Gastroesophageal sphincter (tissue), 3 donors: ENCODE data around the gene TOE1.

ENCODE experiments used
- POLR2AphosphoS5 ChIP-seq: sonication (generic); formaldehyde crosslinking; IDR thresholded peaks from one replicate; pipeline ENCODE4 v1.6.1; 2017; ENCODE audit warnings: antibody characterized with exemption
- TF ChIP-seq, protein P1 (sequence below), 4 experiments: fragments of 200-600 bp in 2 of 4; fragments of 450-650 bp in 2 of 4; sonication (generic) in 1 of 4; IDR thresholded peaks; one replicate each; pipeline ENCODE4 v1.5.1; 2017 to 2019; ENCODE audit warnings: antibody characterized with exemption in 4 of 4, mild to moderate bottlenecking in 2 of 4, moderate library complexity in 2 of 4

DNA sequence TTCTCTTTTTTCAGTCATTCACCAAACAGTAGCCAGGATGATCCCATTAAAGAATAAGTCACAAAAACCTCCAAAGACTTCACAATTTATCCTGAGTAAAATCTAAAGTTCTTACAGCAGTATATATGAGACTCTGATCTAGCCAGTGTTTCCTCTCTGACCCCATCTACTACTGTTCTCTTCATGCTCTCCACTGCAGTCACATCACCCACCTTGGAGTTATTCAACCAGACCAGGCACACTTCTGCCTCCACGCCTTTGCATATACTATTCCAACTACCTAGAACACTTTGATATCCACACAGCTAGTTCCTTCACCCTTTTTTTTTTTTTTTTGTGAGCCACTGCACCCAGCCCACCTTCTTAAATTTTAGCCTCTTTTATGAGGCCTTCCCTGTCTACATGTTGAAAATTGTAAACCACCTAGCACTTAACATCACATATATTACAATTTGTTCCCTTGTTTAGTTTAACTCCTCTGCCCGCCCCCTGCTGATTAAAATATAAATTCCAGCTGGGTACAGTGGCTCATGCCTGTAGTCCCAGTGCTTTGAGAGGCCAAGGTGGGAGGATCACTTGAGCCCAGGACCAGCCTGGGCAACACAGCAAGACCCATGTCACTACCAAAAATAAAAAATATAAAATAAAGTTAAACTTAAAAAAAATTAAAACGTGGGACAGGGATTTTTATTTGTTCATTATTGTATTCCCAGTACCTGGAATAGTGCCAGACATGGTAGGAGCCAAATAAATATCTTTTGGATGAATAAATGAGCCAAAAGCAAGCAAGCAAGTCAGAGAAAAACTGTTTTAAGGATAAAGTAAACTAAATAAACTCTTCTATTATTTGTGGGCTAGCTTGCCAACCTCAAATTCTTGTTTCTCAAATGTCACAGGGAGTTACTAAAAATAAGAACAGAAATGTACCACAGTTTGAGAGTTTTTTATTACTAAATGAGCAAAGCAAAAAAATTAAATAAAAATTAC, 35.4 kb downstream of the TOE1 start:
- TF ChIP-seq, protein P1, sequence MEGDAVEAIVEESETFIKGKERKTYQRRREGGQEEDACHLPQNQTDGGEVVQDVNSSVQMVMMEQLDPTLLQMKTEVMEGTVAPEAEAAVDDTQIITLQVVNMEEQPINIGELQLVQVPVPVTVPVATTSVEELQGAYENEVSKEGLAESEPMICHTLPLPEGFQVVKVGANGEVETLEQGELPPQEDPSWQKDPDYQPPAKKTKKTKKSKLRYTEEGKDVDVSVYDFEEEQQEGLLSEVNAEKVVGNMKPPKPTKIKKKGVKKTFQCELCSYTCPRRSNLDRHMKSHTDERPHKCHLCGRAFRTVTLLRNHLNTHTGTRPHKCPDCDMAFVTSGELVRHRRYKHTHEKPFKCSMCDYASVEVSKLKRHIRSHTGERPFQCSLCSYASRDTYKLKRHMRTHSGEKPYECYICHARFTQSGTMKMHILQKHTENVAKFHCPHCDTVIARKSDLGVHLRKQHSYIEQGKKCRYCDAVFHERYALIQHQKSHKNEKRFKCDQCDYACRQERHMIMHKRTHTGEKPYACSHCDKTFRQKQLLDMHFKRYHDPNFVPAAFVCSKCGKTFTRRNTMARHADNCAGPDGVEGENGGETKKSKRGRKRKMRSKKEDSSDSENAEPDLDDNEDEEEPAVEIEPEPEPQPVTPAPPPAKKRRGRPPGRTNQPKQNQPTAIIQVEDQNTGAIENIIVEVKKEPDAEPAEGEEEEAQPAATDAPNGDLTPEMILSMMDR (IDR thresholded peaks at IDR 0.05): peak in 2 of 4 experiments; percentile 14 to 21
- peak; percentile 41 for TF ChIP-seq POLR2AphosphoS5
